Endodermal cell (in vitro differentiated cells): Measurements from ENCODE around the gene MBTPS2. TPM values are rescaled to one million over a fixed set of nuclear protein-coding genes. Genes with fewer than 3 reads are reported as not detected.

Experiments
- DNase-seq: peaks from one replicate; pipeline ENCODE4 v3.0.0-alpha.2; 2017
- H3K27ac ChIP-seq: 2 replicates; pipeline ENCODE4 v1.5.1; 2013; ENCODE audit warnings: mild to moderate bottlenecking, low read depth, low read length, moderate library complexity
- H3K27me3 ChIP-seq: 2 replicates; pipeline ENCODE4 v1.6.1; 2013; ENCODE audit warnings: mild to moderate bottlenecking, low read length, moderate library complexity; ENCODE audit not compliant: insufficient read depth, control insufficient read depth, poor library complexity, severe bottlenecking
- H3K36me3 ChIP-seq: 2 replicates; pipeline ENCODE4 v1.7.0; 2013; ENCODE audit warnings: mild to moderate bottlenecking, low read length, moderate library complexity; ENCODE audit not compliant: control insufficient read depth, insufficient read depth
- H3K4me1 ChIP-seq: one replicate; pipeline ENCODE4 v1.7.0; 2013; ENCODE audit warnings: low read length; ENCODE audit not compliant: control insufficient read depth, insufficient read depth
- H3K4me3 ChIP-seq: 2 replicates; pipeline ENCODE4 v1.5.1; 2013; ENCODE audit warnings: mild to moderate bottlenecking, low read length, moderate library complexity
- H3K9ac ChIP-seq: 2 replicates; pipeline ENCODE4 v1.6.1; 2013; ENCODE audit warnings: mild to moderate bottlenecking, low read length, moderate library complexity; ENCODE audit not compliant: poor library complexity, severe bottlenecking; ENCODE audit errors: extremely low read depth
- H3K9me3 ChIP-seq: 2 replicates; pipeline ENCODE4 v1.6.1; 2013; ENCODE audit warnings: mild to moderate bottlenecking, low read length, moderate library complexity; ENCODE audit not compliant: control insufficient read depth
- H3K27ac Mint-ChIP-seq: 2 replicates; pipeline ENCODE4 v1.8.0; 2020; ENCODE audit warnings: mixed read lengths
- H3K27me3 Mint-ChIP-seq: 2 replicates; pipeline ENCODE4 v1.8.0; 2021; ENCODE audit warnings: mild to moderate bottlenecking, mixed read lengths; ENCODE audit not compliant: insufficient read depth
- H3K36me3 Mint-ChIP-seq: 2 replicates; pipeline ENCODE4 v1.8.0; 2020; ENCODE audit warnings: low read depth, mixed read lengths
- H3K4me1 Mint-ChIP-seq: 2 replicates; pipeline ENCODE4 v1.8.0; 2020; ENCODE audit warnings: mixed read lengths
- H3K4me3 Mint-ChIP-seq: 2 replicates; pipeline ENCODE4 v1.8.0; 2020; ENCODE audit warnings: mild to moderate bottlenecking, moderate library complexity, mixed read lengths
- H3K9me3 Mint-ChIP-seq: 2 replicates; pipeline ENCODE4 v1.8.0; 2020; ENCODE audit warnings: mild to moderate bottlenecking, mixed read lengths
- CTCF ChIP-seq: fragments of 200-600 bp; sonication (generic); conservative IDR thresholded peaks from 2 replicates; pipeline ENCODE4 v1.5.0; 2021; ENCODE audit warnings: antibody characterized with exemption, mild to moderate bottlenecking
- WGBS, 2 experiments: methylation state at CpG; one replicate each; pipeline versions ENCODE4 v1.1.5 to v1.1.7; 2013; ENCODE audit warnings: missing lambda C conversion rate in 2 of 2, mixed read lengths in 1 of 2; ENCODE audit not compliant: insufficient coverage in 1 of 2, insufficient read length in 1 of 2; 5-methylcytosine and 5-hydroxymethylcytosine counted together
- total RNA-seq, 2 donors: library from RNA; stranded (reverse); fragmentation: NEBNext Ultra II Directional in 1 of 2; extraction: Animal tissue kit (Norgen Biotek cat#: 25700) in 1 of 2; gene quantifications; 2 replicates in 1 of 2; 3 replicates in 1 of 2; pipeline ENCODE4 v1.2.1, GENCODE V29; 2021

MBTPS2 gene
- total RNA-seq, 2 donors from 2014 or later: 12.6 to 13.6 TPM

GRCh38 chrX:21806691-21807090, 32.7 kb upstream of the MBTPS2 start:
- Histone ChIP-seq H3K27me3 (no peaks in the 10 kb centered on the region), H3K9me3 (peaks cover 6% of the 10 kb centered on the region), H3K36me3 (no peaks in the 10 kb centered on the region), H3K9ac (no peak overlapping the region), H3K4me1 (no peaks in the 10 kb centered on the region), H3K4me3 (no peak overlapping the region), H3K27ac (no peak overlapping the region)
- peaks cover 24% of the 10 kb centered on the region for H3K9me3 Mint-ChIP-seq
- H3K27ac Mint-ChIP-seq: no peak overlapping the region
- peaks cover 6% of the 10 kb centered on the region for H3K4me1 Mint-ChIP-seq
- H3K36me3 Mint-ChIP-seq: peaks cover 3% of the 10 kb centered on the region
- H3K4me3 Mint-ChIP-seq: no peak overlapping the region
- no peaks in the 10 kb centered on the region for H3K27me3 Mint-ChIP-seq
- no peak for TF ChIP-seq CTCF
- no peak for DNase-seq

GRCh38 chrX:21811832-21812231, 27.6 kb upstream of the MBTPS2 start:
- Histone ChIP-seq H3K4me1 (peaks cover 9% of the 10 kb centered on the region), H3K9me3 (peaks cover 9% of the 10 kb centered on the region), H3K36me3 (no peaks in the 10 kb centered on the region), H3K27ac (no peak overlapping the region), H3K27me3 (no peaks in the 10 kb centered on the region), H3K9ac (no peak overlapping the region), H3K4me3 (no peak overlapping the region)
- H3K4me3 Mint-ChIP-seq: no peak overlapping the region
- peaks cover 3% of the 10 kb centered on the region for H3K36me3 Mint-ChIP-seq
- H3K27ac Mint-ChIP-seq: peak overlapping the region; percentile 10
- no peak for DNase-seq
- peaks cover 3% of the 10 kb centered on the region for H3K27me3 Mint-ChIP-seq
- no peak for TF ChIP-seq CTCF
- H3K9me3 Mint-ChIP-seq: peaks cover 27% of the 10 kb centered on the region
- peaks cover 40% of the 10 kb centered on the region for H3K4me1 Mint-ChIP-seq
- 76% methylated on average over 1 of the region's 1 CpG; no CpG with 5 or more reads in 1 of the 2 experiments for WGBS, 2 experiments

- 69 to 92% methylated on average over 2 of the region's 2 CpGs for WGBS, 2 experiments
- H3K27me3 ChIP-seq: no peaks in the 10 kb centered on the region
- peaks cover 3% of the 10 kb centered on the region for H3K36me3 Mint-ChIP-seq
- no peak overlapping the region for H3K4me3 ChIP-seq
- peaks cover 9% of the 10 kb centered on the region for H3K9me3 ChIP-seq
- no peak overlapping the region for H3K27ac ChIP-seq
- H3K4me3 Mint-ChIP-seq: no peak overlapping the region
- H3K36me3 ChIP-seq: no peaks in the 10 kb centered on the region
- no peak for DNase-seq
- peaks cover 3% of the 10 kb centered on the region for H3K27me3 Mint-ChIP-seq
- no peak for TF ChIP-seq CTCF
- H3K4me1 ChIP-seq: peaks cover 9% of the 10 kb centered on the region
- no peak overlapping the region for H3K9ac ChIP-seq
- H3K4me1 Mint-ChIP-seq: peaks cover 45% of the 10 kb centered on the region
- H3K9me3 Mint-ChIP-seq: peaks cover 27% of the 10 kb centered on the region
- H3K27ac Mint-ChIP-seq: peak overlapping the region; percentile 10
Measured at GRCh38 chrX:21812628-21813027, 26.8 kb upstream of the MBTPS2 start.
